SW 1271 (cell line): ENCODE data around the gene ZMIZ2.
"Not testable (repeated sequence)": the region's sequence is repeated elsewhere in the genome, so short reads cannot be mapped to it uniquely, and the experiment has no call there.

ENCODE experiments used
- DNase-seq, 2 experiments: peaks; one replicate each; lab custom pipeline; 2025; lab: John Stamatoyannopoulos, UW

Gene ZMIZ2

GRCh38 chr7:44775383-44776107 is 26.9 kb downstream of the ZMIZ2 start:
- no peak for DNase-seq

GRCh38 chr7:44776211-44776610 is 27.6 kb downstream of the ZMIZ2 start:
- no peak for DNase-seq

- DNase-seq: no peak
Measured at GRCh38 chr7:44782460-44782859, 33.8 kb downstream of the ZMIZ2 start.

GRCh38 chr7:44783407-44783806 is 34.8 kb downstream of the ZMIZ2 start:
- no peak for DNase-seq

GRCh38 chr7:44784364-44784763 is 35.7 kb downstream of the ZMIZ2 start:
- no peak for DNase-seq

- not testable (repeated sequence) for DNase-seq
Measured at GRCh38 chr7:44785218-44785617, 36.6 kb downstream of the ZMIZ2 start.

GRCh38 chr7:44787041-44787440 is 38.4 kb downstream of the ZMIZ2 start:
- DNase-seq: no peak

- no peak for DNase-seq
Measured at GRCh38 chr7:44787762-44788161, 39.1 kb downstream of the ZMIZ2 start.

- no peak for DNase-seq
Measured at GRCh38 chr7:44789990-44790389, 41.3 kb downstream of the ZMIZ2 start.

GRCh38 chr7:44791278-44792219 is 42.9 kb downstream of the ZMIZ2 start:
- DNase-seq: no peak

GRCh38 chr7:44793919-44794318 is 45.3 kb downstream of the ZMIZ2 start:
- DNase-seq: no peak

- no peak for DNase-seq
Measured at GRCh38 chr7:44794331-44794730, 45.7 kb downstream of the ZMIZ2 start.

GRCh38 chr7:44796034-44796503 is 47.4 kb downstream of the ZMIZ2 start:
- peak in 1 of 2 experiments; percentile 70 for DNase-seq

- DNase-seq: peak; percentile 91 to 95
Measured at GRCh38 chr7:44796504-44797328, 48.1 kb downstream of the ZMIZ2 start, which contains the start of gene PPIA. Gene PPIA (plus strand): TSS chr7:44796681. CDS start chr7:44796725, 44 bp downstream.

GRCh38 chr7:44797329-44798258 is 48.9 kb downstream of the ZMIZ2 start:
- peak; percentile 63 to 81 for DNase-seq

GRCh38 chr7:44798649-44799305 is 50.1 kb downstream of the ZMIZ2 start:
- no peak for DNase-seq

- DNase-seq: no peak
Measured at GRCh38 chr7:44799939-44800338, 51.3 kb downstream of the ZMIZ2 start.

GRCh38 chr7:44801890-44802289 is 53.2 kb downstream of the ZMIZ2 start:
- DNase-seq: no peak

- no peak for DNase-seq
Measured at GRCh38 chr7:44802418-44803025, 53.9 kb downstream of the ZMIZ2 start.
